Right lobe of liver (tissue), 6 donors: ENCODE results near the gene AKAP13. TPM values are rescaled to one million over a fixed set of nuclear protein-coding genes. Genes with fewer than 3 reads are reported as not detected.

ENCODE experiments used
- ATAC-seq, 4 donors: fragments of 200-7000 bp; cut with Tn5 transposase; one replicate each; pipeline ENCODE4 v1.9.1; 2020; ENCODE audit warnings: mild to moderate bottlenecking in 4 of 4, moderate library complexity in 4 of 4
- DNase-seq, 3 donors: peaks; one replicate each; pipeline ENCODE4 v3.0.0-alpha.2; 2020
- H3K27ac ChIP-seq, 3 donors: fragments of 200-600 bp; one replicate each; pipeline ENCODE4 v1.8.0; 2022
- H3K27me3 ChIP-seq, 2 donors: fragments of 200-600 bp; one replicate each; pipeline ENCODE4 v1.8.0; 2022
- H3K36me3 ChIP-seq, 4 donors: fragments of 200-600 bp; sonication (generic) in 1 of 4; one replicate each; pipeline versions ENCODE4 v1.5.1 to v1.8.0; 2017 to 2022; ENCODE audit warnings: control low read depth in 1 of 4
- H3K4me1 ChIP-seq, 4 donors: fragments of 200-600 bp; sonication (generic) in 1 of 4; one replicate each; pipeline versions ENCODE4 v1.5.1 to v1.8.0; 2017 to 2022; ENCODE audit warnings: control low read depth in 1 of 4
- H3K4me3 ChIP-seq, 3 donors: fragments of 200-600 bp; one replicate each; pipeline ENCODE4 v1.8.0; 2022
- H3K9me3 ChIP-seq, 4 donors: fragments of 200-600 bp; sonication (generic) in 1 of 4; one replicate each; pipeline versions ENCODE4 v1.5.1 to v1.8.0; 2017 to 2022; ENCODE audit warnings: control low read depth in 1 of 4
- CTCF ChIP-seq, 4 donors: fragments of 200-600 bp in 3 of 4; fragments of 450-650 bp in 1 of 4; IDR thresholded peaks; one replicate each; pipeline versions ENCODE4 v1.5.1 to v1.8.0; 2016 to 2022; ENCODE audit warnings: antibody characterized with exemption in 4 of 4, mild to moderate bottlenecking in 2 of 4
- POLR2A ChIP-seq: fragments of 450-650 bp; IDR thresholded peaks from one replicate; pipeline ENCODE4 v1.6.1; 2017; ENCODE audit warnings: antibody characterized with exemption, mild to moderate bottlenecking
- WGBS: methylation state at CpG from one replicate; pipeline ENCODE4 v1.1.6; 2018; ENCODE audit warnings: low coverage, low lambda C conversion rate; ENCODE audit not compliant: insufficient coverage; ENCODE audit errors: missing lambda C conversion rate; 5-methylcytosine and 5-hydroxymethylcytosine counted together
- intact Hi-C, 2 donors: fragments of 100-400 bp; cut with DNase I; formaldehyde crosslinking; loops; one replicate each; pipeline versions ENCODE4 v1.11.2 to v1.14.1; 2022
- total RNA-seq, 6 experiments: library from RNA; depleted of rRNA in 2 of 6; stranded (reverse); fragments of >200 nt in 2 of 6; fragmentation: NEBNext Ultra II Directional in 3 of 6; extraction: Animal tissue kit (Norgen Biotek cat#: 25700) in 3 of 6; gene quantifications; one replicate each; pipeline versions ENCODE4 v1.1.0 to v1.2.4, GENCODE V29; 2016 to 2023
- donor health status: DM: no; HTN: yes; CAD: no.
- donor health status: DM: no; HTN: no; CAD: no.
- donor health status: DM: no; HTN: no; CAD: no.
- donor health status: DM: no; HTN: yes; CAD: no.
- donor health status: DM: no; HTN: yes; CAD: no.

AKAP13 gene
- total RNA-seq, 6 experiments from 2014 or later: 50.1 to 73.1 (median 63.9) TPM

DNA sequence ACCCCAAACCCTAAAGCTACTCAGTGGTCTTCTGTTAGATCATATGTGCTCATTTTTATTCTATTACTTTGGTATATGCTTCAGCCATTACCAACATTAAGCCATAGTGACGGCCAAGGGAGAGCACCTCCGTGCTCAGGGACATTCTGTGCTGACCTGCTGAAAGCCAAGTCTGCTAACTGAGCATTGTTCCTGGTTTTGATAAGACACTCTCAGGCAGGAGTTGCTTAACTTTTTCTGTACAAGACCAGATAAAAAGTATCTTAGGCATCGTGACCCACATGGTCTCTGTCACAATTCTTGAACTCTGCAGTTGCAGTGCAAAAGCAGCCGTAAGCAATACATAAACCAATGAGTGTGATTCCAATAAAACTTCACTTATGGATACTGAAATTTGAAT lies 313.7 kb downstream of the AKAP13 start:
- Histone ChIP-seq H3K27ac (no peak overlapping the region), H3K4me3 (no peak overlapping the region), H3K36me3 (peaks cover 0 to 30% (median 9%) of the 10 kb centered on the region in 4 donors), H3K4me1 (no peaks in the 10 kb centered on the region), H3K27me3 (no peaks in the 10 kb centered on the region), H3K9me3 (no peaks in the 10 kb centered on the region)
- DNase-seq: no peak
- 83% methylated on average over 4 of the region's 4 CpGs for WGBS
- peak; percentile 5 to 46 (median 16) for ATAC-seq
- intact Hi-C loops: no loop called here
- no peak for TF ChIP-seq CTCF (IDR thresholded peaks at IDR 0.05)
- TF ChIP-seq POLR2A: no peak

- TF ChIP-seq POLR2A: no peak
- TF ChIP-seq CTCF (IDR thresholded peaks at IDR 0.05): no peak
- ATAC-seq (no peak), DNase-seq (no peak)
- Histone ChIP-seq H3K4me1 (peaks cover 0 to 3% (median 0%) of the 10 kb centered on the region in 4 donors), H3K36me3 (peaks cover 0 to 5% (median 0%) of the 10 kb centered on the region in 4 donors), H3K27me3 (no peaks in the 10 kb centered on the region), H3K9me3 (no peaks in the 10 kb centered on the region), H3K4me3 (no peak overlapping the region), H3K27ac (no peak overlapping the region)
- intact Hi-C loops: no loop called here
- WGBS: 57% methylated on average over 3 of the region's 3 CpGs
Observed at GRCh38 chr15:85700767-85701166, 320.4 kb downstream of the AKAP13 start.

GRCh38 chr15:85702321-85703101 lies 322.1 kb downstream of the AKAP13 start:
- 40% methylated on average over 4 of the region's 7 CpGs for WGBS
- Histone ChIP-seq H3K27ac (peak overlapping the region; percentile 16 to 46 (median 43)), H3K4me1 (peaks cover 0 to 18% (median 9%) of the 10 kb centered on the region in 4 donors), H3K9me3 (no peaks in the 10 kb centered on the region), H3K27me3 (no peaks in the 10 kb centered on the region), H3K4me3 (no peak overlapping the region), H3K36me3 (no peaks in the 10 kb centered on the region)
- DNase-seq (no peak), ATAC-seq (peak; percentile 37 to 56 (median 45))
- TF ChIP-seq POLR2A (no peak), CTCF (IDR thresholded peaks at IDR 0.05) (no peak)
- intact Hi-C loops: no loop called here

- intact Hi-C loops: no loop called here
- Histone ChIP-seq H3K4me1 (peaks cover 0 to 33% (median 12%) of the 10 kb centered on the region in 4 donors), H3K36me3 (no peaks in the 10 kb centered on the region), H3K27me3 (no peaks in the 10 kb centered on the region), H3K4me3 (no peak overlapping the region), H3K9me3 (no peaks in the 10 kb centered on the region), H3K27ac (peak overlapping the region in 2 of 3 donors; percentile 24 to 49)
- TF ChIP-seq POLR2A: no peak
- no peak for DNase-seq
- no peak for ATAC-seq
- WGBS: 56% methylated on average over 4 of the region's 4 CpGs
Observed at GRCh38 chr15:85704066-85704465, 323.7 kb downstream of the AKAP13 start.

DNA sequence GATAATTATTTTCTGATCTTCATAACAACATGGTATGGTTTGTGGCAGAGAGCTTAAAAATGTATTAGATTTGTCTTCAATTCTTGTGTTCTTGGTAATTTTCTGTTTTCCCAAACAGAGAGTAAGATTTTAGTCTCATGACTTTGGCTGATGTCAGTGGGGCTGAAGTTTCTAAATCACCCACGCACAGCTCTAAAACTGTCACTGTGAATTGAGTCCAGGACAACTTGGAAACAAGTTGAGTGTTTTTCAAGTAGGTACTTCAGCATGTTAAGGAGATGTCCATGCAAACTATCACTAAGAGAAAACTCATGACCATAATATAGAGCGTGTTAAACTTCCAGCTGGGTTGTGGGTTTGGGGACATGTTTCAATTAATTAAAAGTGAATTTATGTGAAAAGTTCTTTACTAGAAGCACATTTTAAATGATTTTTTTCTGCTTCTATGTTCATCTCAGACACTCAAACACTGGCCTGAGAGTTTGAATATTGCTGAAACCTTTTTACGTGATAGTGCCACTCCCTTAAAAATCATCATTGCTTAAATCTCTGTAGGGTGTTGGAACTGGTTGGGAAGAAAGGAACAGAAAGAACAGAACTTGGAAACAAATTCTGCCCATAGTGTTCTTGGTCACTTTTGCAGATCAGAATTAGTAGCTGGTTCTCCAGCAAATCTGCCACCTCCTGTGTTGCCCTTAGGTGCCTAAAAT lies 324.5 kb downstream of the AKAP13 start:
- intact Hi-C loops: no loop called here
- H3K27ac ChIP-seq: peak overlapping the region in 2 of 3 donors; percentile 24 to 49
- H3K4me3 ChIP-seq: no peak overlapping the region
- no peaks in the 10 kb centered on the region for H3K9me3 ChIP-seq
- H3K27me3 ChIP-seq: no peaks in the 10 kb centered on the region
- peaks cover 0 to 34% (median 12%) of the 10 kb centered on the region in 4 donors for H3K4me1 ChIP-seq
- peaks cover 0 to 2% (median 0%) of the 10 kb centered on the region in 4 donors for H3K36me3 ChIP-seq
- 76% methylated on average over 3 of the region's 3 CpGs for WGBS
- TF ChIP-seq CTCF (IDR thresholded peaks at IDR 0.05): no peak
- TF ChIP-seq POLR2A: no peak
- DNase-seq: no peak
- no peak for ATAC-seq
